HG03039 (cell line): ENCODE results near the gene CFHR1.

Experiments
- ATAC-seq: cut with Tn5 transposase; IDR thresholded peaks from one replicate; pipeline ENCODE4 v1.9.1; 2021; ENCODE audit warnings: mild to moderate bottlenecking, moderate library complexity; ENCODE audit not compliant: unreplicated experiment

CFHR1 gene

GRCh38 chr1:196875935-196876334 lies 56.4 kb downstream of the CFHR1 start:
- no peak for ATAC-seq

GRCh38 chr1:196877964-196878363 lies 58.4 kb downstream of the CFHR1 start:
- no peak for ATAC-seq
